Fibroblast of mammary gland (primary cell): ENCODE measurements around the gene AKT2.

Experiments
- DNase-seq: peaks from one replicate; pipeline ENCODE4 v3.0.0-alpha.2; 2010; ENCODE audit warnings: low read depth
- H3K4me3 ChIP-seq: 2 replicates; pipeline ENCODE4 v1.5.1; 2011; ENCODE audit warnings: low read depth, mild to moderate bottlenecking, low read length, moderate library complexity; ENCODE audit not compliant: control insufficient read depth
- CTCF ChIP-seq: conservative IDR thresholded peaks from 2 replicates; pipeline ENCODE4 v1.5.1; 2011; ENCODE audit warnings: low read depth, low read length, inconsistent platforms; ENCODE audit not compliant: control insufficient read depth, insufficient read depth

Gene AKT2

GRCh38 chr19:40266912-40267600, 18.1 kb downstream of the AKT2 start:
- H3K4me3 ChIP-seq = no peak overlapping the region
- TF ChIP-seq CTCF = no peak
- no peak for DNase-seq

- no peak for TF ChIP-seq CTCF
- DNase-seq = no peak
- H3K4me3 ChIP-seq = no peak overlapping the region
Measured at GRCh38 chr19:40266119-40266518, 19.0 kb downstream of the AKT2 start.

GRCh38 chr19:40265763-40266099, 19.4 kb downstream of the AKT2 start:
- no peak overlapping the region for H3K4me3 ChIP-seq
- no peak for DNase-seq
- TF ChIP-seq CTCF = no peak

- no peak for TF ChIP-seq CTCF
- no peak overlapping the region for H3K4me3 ChIP-seq
- no peak for DNase-seq
Measured at GRCh38 chr19:40265055-40265762, 19.9 kb downstream of the AKT2 start.

- H3K4me3 ChIP-seq = no peak overlapping the region
- DNase-seq = no peak
- TF ChIP-seq CTCF = no peak
Measured at GRCh38 chr19:40264314-40265054, 20.7 kb downstream of the AKT2 start.

- no peak for DNase-seq
- no peak for TF ChIP-seq CTCF
Measured at GRCh38 chr19:40263440-40264313, 21.5 kb downstream of the AKT2 start.

More at GRCh38 chr19:40263440-40264313, 21.5 kb downstream of the AKT2 start:
- H3K4me3 ChIP-seq = no peak overlapping the region
